ENCODE results near the gene RPL10. TPM values are rescaled to one million over a fixed set of nuclear protein-coding genes. Genes with fewer than 3 reads are reported as not detected.

RPL10 gene
- total RNA-seq, 1 experiment from 2014 or later, result 2,445 TPM

GRCh38 chrX:154372612-154373022, 25.6 kb upstream of the RPL10 start:
- TF ChIP-seq CTCF (conservative IDR thresholded peaks at IDR 0.05; ENCODE audit: low read depth, low read length) (no peak), EZH2 (IDR thresholded peaks at IDR 0.05; ENCODE audit: borderline replicate concordance, low read depth, low read length, poor library complexity, severe bottlenecking) (no peak)
- DNase-seq (ENCODE audit: low spot score), result no peak
- CTCF ChIA-PET, result interaction anchor here (1.1 to 1.3 kb wide), 2 partner anchors 11 to 155 kb away, joined by 4 read pairs; no protein-coding TSS in a partner anchor
- intact Hi-C loops (cut with micrococcal nuclease; ENCODE audit: unreplicated experiment), result loop anchor here (1.0 kb wide), 1 partner anchor 163 kb away; no protein-coding TSS in a partner anchor
- H3K4me3 ChIP-seq (ENCODE audit: low read depth, low read length, poor library complexity, severe bottlenecking), result no peak overlapping the region
- BruUV-seq (replicated peaks), result no TSS peak
- no peaks in the 10 kb centered on the region for H3K9me3 ChIP-seq (ENCODE audit: low read depth, low read length, poor library complexity, severe bottlenecking)
- H3K4me1 ChIP-seq (ENCODE audit: insufficient read depth, low read length, poor library complexity, severe bottlenecking), result peaks cover 21% of the 10 kb centered on the region
- no peaks in the 10 kb centered on the region for H3K27me3 ChIP-seq (replicated peaks; ENCODE audit: insufficient read depth, low read depth, low read length, poor library complexity)
- POLR2A ChIA-PET (ENCODE audit: low non-redundant PET), result no interaction called here
- no peak overlapping the region for H3K27ac ChIP-seq (ENCODE audit: low read depth, low read length, poor library complexity, severe bottlenecking)
- H3K36me3 ChIP-seq (ENCODE audit: insufficient read depth, low read length, poor library complexity, severe bottlenecking), result peaks cover 6% of the 10 kb centered on the region

- peaks cover 16% of the 10 kb centered on the region for H3K4me1 ChIP-seq (ENCODE audit: insufficient read depth, low read length, poor library complexity, severe bottlenecking)
- no TSS peak for BruUV-seq (replicated peaks)
- DNase-seq (ENCODE audit: low spot score), result peak; percentile 81
- ChIA-PET POLR2A (ENCODE audit: low non-redundant PET) (no interaction called here), CTCF (interaction anchor here (0.6 to 1.3 kb wide), 6 partner anchors 10 to 446 kb away, joined by 3 to 8 read pairs (median 4); no protein-coding TSS in a partner anchor)
- intact Hi-C loops (cut with micrococcal nuclease; ENCODE audit: unreplicated experiment), result no loop called here
- no peaks in the 10 kb centered on the region for H3K36me3 ChIP-seq (ENCODE audit: insufficient read depth, low read length, poor library complexity, severe bottlenecking)
- peak overlapping the region; percentile 76 for H3K27ac ChIP-seq (ENCODE audit: low read depth, low read length, poor library complexity, severe bottlenecking)
- TF ChIP-seq EZH2 (IDR thresholded peaks at IDR 0.05; ENCODE audit: borderline replicate concordance, low read depth, low read length, poor library complexity, severe bottlenecking) (no peak), CTCF (conservative IDR thresholded peaks at IDR 0.05; ENCODE audit: low read depth, low read length) (peak; percentile 75)
- no peaks in the 10 kb centered on the region for H3K27me3 ChIP-seq (replicated peaks; ENCODE audit: insufficient read depth, low read depth, low read length, poor library complexity)
- H3K9me3 ChIP-seq (ENCODE audit: low read depth, low read length, poor library complexity, severe bottlenecking), result no peaks in the 10 kb centered on the region
- peak overlapping the region; percentile 46 for H3K4me3 ChIP-seq (ENCODE audit: low read depth, low read length, poor library complexity, severe bottlenecking)
Observed at GRCh38 chrX:154373340-154374306, 24.6 kb upstream of the RPL10 start.

- ChIA-PET CTCF (interaction anchor here (1.2 kb wide), 1 partner anchor 447 kb away, joined by 3 read pairs; no protein-coding TSS in a partner anchor), POLR2A (ENCODE audit: low non-redundant PET) (no interaction called here)
- Histone ChIP-seq H3K4me3 (ENCODE audit: low read depth, low read length, poor library complexity, severe bottlenecking) (peak within 1 kb of the TSS; percentile 46), H3K4me1 (ENCODE audit: insufficient read depth, low read length, poor library complexity, severe bottlenecking) (peaks cover 16% of the 10 kb centered on the region), H3K9me3 (ENCODE audit: low read depth, low read length, poor library complexity, severe bottlenecking) (no peaks in the 10 kb centered on the region), H3K36me3 (ENCODE audit: insufficient read depth, low read length, poor library complexity, severe bottlenecking) (no peaks in the 10 kb centered on the region), H3K27ac (ENCODE audit: low read depth, low read length, poor library complexity, severe bottlenecking) (peak within 1 kb of the TSS; percentile 76), H3K27me3 (replicated peaks; ENCODE audit: insufficient read depth, low read depth, low read length, poor library complexity) (no peaks in the 10 kb centered on the region)
- no peak for DNase-seq (ENCODE audit: low spot score)
- TF ChIP-seq EZH2 (IDR thresholded peaks at IDR 0.05; ENCODE audit: borderline replicate concordance, low read depth, low read length, poor library complexity, severe bottlenecking) (no peak), CTCF (conservative IDR thresholded peaks at IDR 0.05; ENCODE audit: low read depth, low read length) (no peak)
- intact Hi-C loops (cut with micrococcal nuclease; ENCODE audit: unreplicated experiment), result no loop called here
- BruUV-seq (replicated peaks), result no TSS peak
Observed at GRCh38 chrX:154374313-154375155, 23.6 kb upstream of the RPL10 start, which contains the start of gene FLNA. Gene FLNA (minus strand): TSS chrX:154374634. CDS start chrX:154371245, 3,389 bp downstream.

Measured in A673 (cell line).